Measurements from ENCODE around the gene PRKAG2. TPM values are rescaled to one million over a fixed set of nuclear protein-coding genes. Genes with fewer than 3 reads are reported as not detected.

The PRKAG2 gene
- total RNA-seq, 2 donors from 2014 or later: 38.3 to 78.5 TPM

DNA sequence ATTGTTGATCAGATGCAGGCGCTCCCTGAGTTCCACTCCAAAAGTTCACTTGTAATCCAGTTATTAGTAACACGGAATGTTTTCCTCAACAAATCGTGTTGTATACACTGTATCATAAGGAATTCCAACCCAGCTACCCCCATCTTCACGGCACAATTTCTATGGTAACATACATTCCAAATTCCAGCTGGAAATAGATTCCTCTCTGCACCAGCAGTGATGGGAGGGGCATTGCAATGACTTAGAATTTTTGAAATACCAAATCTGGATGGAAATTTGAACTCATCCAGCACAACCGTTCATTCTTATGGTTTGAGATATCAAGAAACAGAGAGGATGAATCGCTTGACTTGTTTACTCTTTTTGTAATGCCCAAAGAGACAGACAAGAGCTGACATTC, 318.3 kb downstream of the PRKAG2 start:
- Histone ChIP-seq H3K4me1 (ENCODE audit: control insufficient read depth in 1 of 2, low read depth in 2 of 2) (no peaks in the 10 kb centered on the region), H3K27me3 (replicated peaks; ENCODE audit: insufficient read depth) (no peaks in the 10 kb centered on the region), H3K36me3 (peaks cover 37% of the 10 kb centered on the region), H3K4me3 (no peak overlapping the region), H3K27ac (no peak overlapping the region), H3K9me3 (no peaks in the 10 kb centered on the region)
- TF ChIP-seq CTCF (IDR thresholded peaks at IDR 0.05): no peak
- ATAC-seq (ENCODE audit: insufficient number of reproducible peaks, low FRiP score, low read depth) (no peak), DNase-seq (ENCODE audit: low spot score) (no peak)

DNA sequence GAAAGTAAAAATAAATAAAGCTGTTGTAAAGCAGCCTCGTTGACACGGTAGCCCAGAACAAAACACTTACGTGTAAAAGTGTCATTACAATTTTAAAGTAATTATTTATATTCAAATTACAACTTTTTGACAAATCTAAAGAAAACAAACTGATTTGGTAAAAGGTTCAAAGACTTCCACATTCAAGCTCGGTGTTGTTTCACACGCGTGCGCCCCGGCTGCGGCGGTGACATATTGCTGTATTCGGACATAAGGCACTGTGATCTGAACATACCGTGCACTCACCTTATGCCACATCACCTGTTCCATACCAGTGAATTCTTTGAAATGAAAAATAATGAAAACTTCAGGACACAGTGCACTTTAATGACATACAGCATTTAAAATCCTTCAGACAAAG, 320.3 kb downstream of the PRKAG2 start:
- Histone ChIP-seq H3K4me1 (ENCODE audit: control insufficient read depth in 1 of 2, low read depth in 2 of 2) (peaks cover 0 to 10% of the 10 kb centered on the region in 2 donors), H3K27me3 (replicated peaks; ENCODE audit: insufficient read depth) (no peaks in the 10 kb centered on the region), H3K9me3 (no peaks in the 10 kb centered on the region), H3K27ac (no peak overlapping the region), H3K4me3 (no peak overlapping the region), H3K36me3 (peaks cover 31% of the 10 kb centered on the region)
- ATAC-seq (ENCODE audit: insufficient number of reproducible peaks, low FRiP score, low read depth): no peak
- no peak for TF ChIP-seq CTCF (IDR thresholded peaks at IDR 0.05)
- no peak for DNase-seq (ENCODE audit: low spot score)

- no peak overlapping the region for H3K27ac ChIP-seq
- H3K36me3 ChIP-seq: peaks cover 12% of the 10 kb centered on the region
- TF ChIP-seq CTCF (IDR thresholded peaks at IDR 0.05): no peak
- H3K4me3 ChIP-seq: no peak overlapping the region
- ATAC-seq (ENCODE audit: insufficient number of reproducible peaks, low FRiP score, low read depth): no peak
- H3K4me1 ChIP-seq (ENCODE audit: control insufficient read depth in 1 of 2, low read depth in 2 of 2): peaks cover 0 to 10% of the 10 kb centered on the region in 2 donors
- no peaks in the 10 kb centered on the region for H3K27me3 ChIP-seq (replicated peaks; ENCODE audit: insufficient read depth)
- no peak for DNase-seq (ENCODE audit: low spot score)
- H3K9me3 ChIP-seq: no peaks in the 10 kb centered on the region
Observed at GRCh38 chr7:151553356-151553755, 323.6 kb downstream of the PRKAG2 start.

DNA sequence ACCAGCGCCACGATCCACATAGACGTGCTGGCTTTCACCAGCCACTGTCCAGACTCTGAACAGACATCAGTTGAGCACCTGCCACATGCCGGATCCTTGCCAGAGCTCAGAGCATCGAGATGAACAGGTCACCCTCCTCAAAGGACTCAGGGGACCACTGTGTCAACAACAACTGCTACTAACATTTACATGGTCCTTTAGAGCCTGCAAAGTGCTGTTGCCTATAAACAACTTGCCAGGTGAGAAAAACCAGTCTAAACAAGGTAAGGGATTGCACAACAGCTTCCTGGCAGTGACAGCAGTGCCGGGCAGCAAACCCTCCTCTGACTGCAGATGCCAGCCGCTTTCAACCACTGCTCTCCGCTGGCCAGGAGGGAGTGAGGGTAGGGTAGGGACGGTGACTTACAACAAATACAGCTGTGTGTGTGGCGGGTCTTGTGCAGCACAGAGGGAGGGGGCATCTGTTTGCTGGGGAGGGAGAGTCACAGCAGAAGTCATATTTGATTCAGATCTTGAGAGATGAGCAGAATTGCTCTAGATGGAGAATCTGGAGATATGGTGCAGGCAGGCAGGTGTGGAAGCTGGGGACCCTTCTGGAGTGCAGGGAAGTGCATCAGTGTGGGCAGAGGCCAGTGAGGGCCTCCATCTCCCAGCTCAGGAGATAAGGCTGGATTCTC, 324.4 kb downstream of the PRKAG2 start:
- TF ChIP-seq CTCF (IDR thresholded peaks at IDR 0.05): no peak
- no peak overlapping the region for H3K27ac ChIP-seq
- peaks cover 8% of the 10 kb centered on the region for H3K36me3 ChIP-seq
- H3K4me3 ChIP-seq: no peak overlapping the region
- H3K27me3 ChIP-seq (replicated peaks; ENCODE audit: insufficient read depth): no peaks in the 10 kb centered on the region
- peaks cover 0 to 10% of the 10 kb centered on the region in 2 donors for H3K4me1 ChIP-seq (ENCODE audit: control insufficient read depth in 1 of 2, low read depth in 2 of 2)
- H3K9me3 ChIP-seq: no peaks in the 10 kb centered on the region
- ATAC-seq (ENCODE audit: insufficient number of reproducible peaks, low FRiP score, low read depth): no peak
- no peak for DNase-seq (ENCODE audit: low spot score)

GRCh38 chr7:151551820-151552219, 325.1 kb downstream of the PRKAG2 start:
- H3K27ac ChIP-seq: no peak overlapping the region
- DNase-seq (ENCODE audit: low spot score) (no peak), ATAC-seq (ENCODE audit: insufficient number of reproducible peaks, low FRiP score, low read depth) (no peak)
- H3K27me3 ChIP-seq (replicated peaks; ENCODE audit: insufficient read depth): no peaks in the 10 kb centered on the region
- peaks cover 0 to 10% of the 10 kb centered on the region in 2 donors for H3K4me1 ChIP-seq (ENCODE audit: control insufficient read depth in 1 of 2, low read depth in 2 of 2)
- H3K36me3 ChIP-seq: peaks cover 2% of the 10 kb centered on the region
- no peak for TF ChIP-seq CTCF (IDR thresholded peaks at IDR 0.05)
- no peak overlapping the region for H3K4me3 ChIP-seq
- no peaks in the 10 kb centered on the region for H3K9me3 ChIP-seq
